Measurements from ENCODE around the gene KLHL36. TPM values are rescaled to one million over a fixed set of nuclear protein-coding genes. Genes with fewer than 3 reads are reported as not detected.

The KLHL36 gene
- total RNA-seq, 1 donor from 2014 or later = 49.0 TPM

DNA sequence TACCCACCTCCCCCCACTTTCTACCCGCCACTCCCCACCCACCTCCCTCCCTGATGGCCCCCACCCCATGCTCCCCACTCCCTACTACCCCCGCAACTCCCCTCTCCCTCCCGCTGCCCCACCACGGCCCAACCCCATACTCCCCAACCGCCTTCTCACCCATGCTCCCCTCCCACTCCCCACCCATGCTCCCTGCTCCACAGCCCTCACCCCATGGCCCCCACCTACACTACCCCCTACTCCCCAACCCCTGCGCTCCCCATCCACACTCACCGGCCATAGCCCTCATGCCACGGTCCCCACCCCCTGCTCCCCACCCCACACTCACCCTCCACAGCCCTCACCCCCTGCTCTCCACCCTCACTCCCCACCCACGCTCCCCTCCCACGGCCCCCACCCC lies 44.4 kb upstream of the KLHL36 start:
- Histone ChIP-seq H3K27me3 (ENCODE audit: insufficient read depth, low read length) (no peaks in the 10 kb centered on the region), H3K36me3 (ENCODE audit: insufficient read depth, low read length) (peaks cover 9% of the 10 kb centered on the region), H4K20me1 (ENCODE audit: insufficient read depth, low read length) (peaks cover 67% of the 10 kb centered on the region), H2AFZ (ENCODE audit: low read depth, low read length) (no peak overlapping the region), H3K4me2 (ENCODE audit: low read length) (no peak overlapping the region), H3K9me3 (ENCODE audit: insufficient read depth, low read depth, low read length) (no peaks in the 10 kb centered on the region), H3K9ac (ENCODE audit: low read length) (peak overlapping the region; percentile 82), H3K27ac (ENCODE audit: low read depth, low read length) (no peak overlapping the region), H3K4me1 (ENCODE audit: insufficient read depth, low read length) (peaks cover 53% of the 10 kb centered on the region), H3K79me2 (ENCODE audit: insufficient read depth, low read length) (peaks cover 83% of the 10 kb centered on the region), H3K4me3 (ENCODE audit: insufficient read depth, low read depth, low read length) (no peak overlapping the region)
- Mint-ChIP-seq H3K4me1 (ENCODE audit: low read depth, unreplicated experiment) (peaks cover 46% of the 10 kb centered on the region), H3K36me3 (ENCODE audit: low read depth, unreplicated experiment) (peaks cover 31% of the 10 kb centered on the region), H3K4me3 (ENCODE audit: unreplicated experiment) (no peak overlapping the region), H3K27me3 (ENCODE audit: low read depth, unreplicated experiment) (no peaks in the 10 kb centered on the region), H3K9me3 (ENCODE audit: unreplicated experiment) (no peaks in the 10 kb centered on the region), H3K27ac (ENCODE audit: unreplicated experiment) (peak overlapping the region; percentile 91)
- FAIRE-seq (no peak), DNase-seq (ENCODE audit: low read depth) (no peak)
- TF ChIP-seq, protein P1, sequence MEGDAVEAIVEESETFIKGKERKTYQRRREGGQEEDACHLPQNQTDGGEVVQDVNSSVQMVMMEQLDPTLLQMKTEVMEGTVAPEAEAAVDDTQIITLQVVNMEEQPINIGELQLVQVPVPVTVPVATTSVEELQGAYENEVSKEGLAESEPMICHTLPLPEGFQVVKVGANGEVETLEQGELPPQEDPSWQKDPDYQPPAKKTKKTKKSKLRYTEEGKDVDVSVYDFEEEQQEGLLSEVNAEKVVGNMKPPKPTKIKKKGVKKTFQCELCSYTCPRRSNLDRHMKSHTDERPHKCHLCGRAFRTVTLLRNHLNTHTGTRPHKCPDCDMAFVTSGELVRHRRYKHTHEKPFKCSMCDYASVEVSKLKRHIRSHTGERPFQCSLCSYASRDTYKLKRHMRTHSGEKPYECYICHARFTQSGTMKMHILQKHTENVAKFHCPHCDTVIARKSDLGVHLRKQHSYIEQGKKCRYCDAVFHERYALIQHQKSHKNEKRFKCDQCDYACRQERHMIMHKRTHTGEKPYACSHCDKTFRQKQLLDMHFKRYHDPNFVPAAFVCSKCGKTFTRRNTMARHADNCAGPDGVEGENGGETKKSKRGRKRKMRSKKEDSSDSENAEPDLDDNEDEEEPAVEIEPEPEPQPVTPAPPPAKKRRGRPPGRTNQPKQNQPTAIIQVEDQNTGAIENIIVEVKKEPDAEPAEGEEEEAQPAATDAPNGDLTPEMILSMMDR (IDR thresholded peaks at IDR 0.05; ENCODE audit: insufficient read depth, low read depth, low read length) = no peak
- no peak for TF ChIP-seq EZH2 (IDR thresholded peaks at IDR 0.05; ENCODE audit: insufficient read depth, low read length)

DNA sequence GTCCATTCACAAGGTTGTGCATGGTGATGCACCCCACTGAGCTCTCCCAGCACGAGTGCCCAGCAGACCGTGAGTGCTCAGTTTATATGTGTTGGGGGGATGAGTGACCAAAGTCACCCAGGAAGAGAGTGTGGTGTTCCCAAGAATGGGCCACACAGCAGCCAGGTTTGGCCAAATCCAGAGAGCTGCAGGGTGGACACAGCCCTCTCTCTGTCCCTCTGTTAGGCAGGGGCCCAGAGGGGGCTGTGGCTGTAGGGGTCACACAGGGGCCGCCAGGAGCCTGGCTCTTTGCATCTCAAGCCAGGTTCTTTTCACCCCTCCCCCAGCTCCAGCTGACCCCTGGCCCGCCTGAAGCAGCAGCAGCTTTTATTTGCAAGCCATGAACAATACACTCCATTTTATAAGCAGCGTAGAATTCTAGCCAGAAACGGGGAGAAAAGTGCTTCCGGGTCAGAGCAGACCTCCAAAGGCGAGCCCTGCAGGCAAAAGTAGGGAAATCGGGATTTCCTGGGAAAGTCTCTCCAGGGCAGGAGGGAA lies 43.8 kb upstream of the KLHL36 start:
- Histone ChIP-seq H3K79me2 (ENCODE audit: insufficient read depth, low read length) (peaks cover 87% of the 10 kb centered on the region), H4K20me1 (ENCODE audit: insufficient read depth, low read length) (peaks cover 69% of the 10 kb centered on the region), H3K4me2 (ENCODE audit: low read length) (no peak overlapping the region), H3K9me3 (ENCODE audit: insufficient read depth, low read depth, low read length) (no peaks in the 10 kb centered on the region), H3K4me1 (ENCODE audit: insufficient read depth, low read length) (peaks cover 47% of the 10 kb centered on the region), H3K4me3 (ENCODE audit: insufficient read depth, low read depth, low read length) (no peak overlapping the region), H3K9ac (ENCODE audit: low read length) (no peak overlapping the region), H3K27ac (ENCODE audit: low read depth, low read length) (no peak overlapping the region), H3K36me3 (ENCODE audit: insufficient read depth, low read length) (peaks cover 9% of the 10 kb centered on the region), H3K27me3 (ENCODE audit: insufficient read depth, low read length) (no peaks in the 10 kb centered on the region), H2AFZ (ENCODE audit: low read depth, low read length) (no peak overlapping the region)
- Mint-ChIP-seq H3K27ac (ENCODE audit: unreplicated experiment) (peak overlapping the region; percentile 87), H3K36me3 (ENCODE audit: low read depth, unreplicated experiment) (peaks cover 32% of the 10 kb centered on the region), H3K4me3 (ENCODE audit: unreplicated experiment) (no peak overlapping the region), H3K9me3 (ENCODE audit: unreplicated experiment) (no peaks in the 10 kb centered on the region), H3K27me3 (ENCODE audit: low read depth, unreplicated experiment) (no peaks in the 10 kb centered on the region), H3K4me1 (ENCODE audit: low read depth, unreplicated experiment) (peaks cover 41% of the 10 kb centered on the region)
- FAIRE-seq = no peak
- TF ChIP-seq, protein P1 (IDR thresholded peaks at IDR 0.05; ENCODE audit: insufficient read depth, low read depth, low read length) = no peak
- TF ChIP-seq EZH2 (IDR thresholded peaks at IDR 0.05; ENCODE audit: insufficient read depth, low read length) = no peak
- DNase-seq (ENCODE audit: low read depth) = no peak

GRCh38 chr16:84605339-84605848 lies 42.9 kb upstream of the KLHL36 start:
- Histone ChIP-seq H4K20me1 (ENCODE audit: insufficient read depth, low read length) (peaks cover 77% of the 10 kb centered on the region), H3K79me2 (ENCODE audit: insufficient read depth, low read length) (peaks cover 93% of the 10 kb centered on the region), H3K27me3 (ENCODE audit: insufficient read depth, low read length) (no peaks in the 10 kb centered on the region), H3K4me3 (ENCODE audit: insufficient read depth, low read depth, low read length) (no peak overlapping the region), H3K27ac (ENCODE audit: low read depth, low read length) (no peak overlapping the region), H2AFZ (ENCODE audit: low read depth, low read length) (no peak overlapping the region), H3K9me3 (ENCODE audit: insufficient read depth, low read depth, low read length) (no peaks in the 10 kb centered on the region), H3K4me1 (ENCODE audit: insufficient read depth, low read length) (peaks cover 39% of the 10 kb centered on the region), H3K36me3 (ENCODE audit: insufficient read depth, low read length) (peaks cover 13% of the 10 kb centered on the region), H3K9ac (ENCODE audit: low read length) (no peak overlapping the region), H3K4me2 (ENCODE audit: low read length) (no peak overlapping the region)
- H3K27me3 Mint-ChIP-seq (ENCODE audit: low read depth, unreplicated experiment) = no peaks in the 10 kb centered on the region
- TF ChIP-seq, protein P1 (IDR thresholded peaks at IDR 0.05; ENCODE audit: insufficient read depth, low read depth, low read length) = no peak
- no peak for TF ChIP-seq EZH2 (IDR thresholded peaks at IDR 0.05; ENCODE audit: insufficient read depth, low read length)
- DNase-seq (ENCODE audit: low read depth) = no peak
- H3K4me1 Mint-ChIP-seq (ENCODE audit: low read depth, unreplicated experiment) = peaks cover 32% of the 10 kb centered on the region
- no peaks in the 10 kb centered on the region for H3K9me3 Mint-ChIP-seq (ENCODE audit: unreplicated experiment)
- peaks cover 36% of the 10 kb centered on the region for H3K36me3 Mint-ChIP-seq (ENCODE audit: low read depth, unreplicated experiment)
- H3K4me3 Mint-ChIP-seq (ENCODE audit: unreplicated experiment) = no peak overlapping the region
- no peak overlapping the region for H3K27ac Mint-ChIP-seq (ENCODE audit: unreplicated experiment)
- FAIRE-seq = no peak
